ENCODE results near the gene MYRIP.
"Not testable (repeated sequence)": the region's sequence is repeated elsewhere in the genome, so short reads cannot be mapped to it uniquely, and the experiment has no call there.

Gene MYRIP

DNA sequence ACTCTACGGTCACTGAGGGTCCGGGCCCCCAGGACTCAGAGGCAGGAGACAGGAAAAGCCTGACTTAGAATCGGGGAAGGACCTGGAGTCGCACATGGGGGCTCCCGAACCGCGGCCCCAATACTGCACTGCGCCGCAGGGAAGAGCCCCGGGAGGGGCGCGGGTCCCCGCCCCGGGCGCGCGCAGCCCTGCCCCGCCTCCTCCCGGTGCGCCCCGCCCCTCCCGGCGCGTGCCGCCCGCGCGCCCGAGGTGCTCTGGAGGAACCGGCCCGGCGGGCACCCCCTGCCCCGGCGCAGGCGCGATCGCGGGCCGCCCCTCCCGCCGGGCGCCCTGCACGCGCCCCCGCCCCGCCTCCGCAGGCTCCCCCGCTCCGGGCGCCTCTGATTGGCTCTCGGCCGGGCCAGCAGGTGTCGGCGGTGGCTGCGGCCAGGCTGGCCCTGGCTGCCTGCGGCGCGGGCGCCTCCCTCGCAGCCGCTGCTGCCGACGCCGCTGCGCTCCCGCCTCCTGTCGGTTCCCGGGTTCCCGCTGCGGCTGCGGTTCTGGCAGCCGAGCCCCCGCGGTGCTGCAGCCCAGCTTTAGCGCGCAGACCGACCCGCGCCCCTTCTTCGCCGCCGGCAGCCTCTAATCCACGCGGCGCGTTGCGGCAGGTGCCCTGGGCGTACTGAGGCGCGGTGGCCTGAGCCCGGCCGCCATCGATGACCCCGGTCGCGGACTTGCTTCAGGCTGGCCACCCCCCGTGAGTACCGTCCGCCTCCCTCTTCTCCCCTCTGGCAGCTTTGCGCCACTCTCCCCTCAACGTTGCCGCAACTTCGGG lies at the start of gene MYRIP:
Gene MYRIP (plus strand): TSS at position 429 of the 814 bp plus-strand sequence. CDS start 91,208 bp downstream, outside the sequence.
- DNase-seq (ENCODE audit: insufficient read length, low spot score) (peak; percentile 70), FAIRE-seq (no peak)

DNA sequence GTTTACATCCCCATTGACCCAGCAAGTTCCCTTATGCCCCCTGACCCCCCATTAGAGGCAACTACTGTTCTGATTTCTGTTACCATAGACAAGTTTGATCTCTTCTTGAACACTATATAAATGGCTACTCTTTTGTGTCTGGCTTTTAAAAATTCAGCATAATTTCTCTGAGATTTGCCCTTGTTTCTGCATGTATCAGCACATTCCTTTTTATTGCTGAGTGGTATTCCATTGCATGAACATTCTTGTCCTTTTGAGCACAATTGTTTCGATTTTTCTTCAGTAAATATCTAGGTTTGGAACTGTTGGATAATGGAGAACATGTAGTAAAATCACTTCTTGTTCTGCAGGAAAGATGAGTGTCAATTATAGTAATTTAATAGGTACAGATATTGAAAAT lies 49.1 kb upstream of the MYRIP start:
- DNase-seq (ENCODE audit: insufficient read length, low spot score), result no peak

GRCh38 chr3:39762537-39763070 lies 46.8 kb upstream of the MYRIP start:
- DNase-seq (ENCODE audit: insufficient read length, low spot score) (no peak), FAIRE-seq (no peak)

More for the DNA sequence above, 49.1 kb upstream of the MYRIP start:
- FAIRE-seq, result no peak

DNA sequence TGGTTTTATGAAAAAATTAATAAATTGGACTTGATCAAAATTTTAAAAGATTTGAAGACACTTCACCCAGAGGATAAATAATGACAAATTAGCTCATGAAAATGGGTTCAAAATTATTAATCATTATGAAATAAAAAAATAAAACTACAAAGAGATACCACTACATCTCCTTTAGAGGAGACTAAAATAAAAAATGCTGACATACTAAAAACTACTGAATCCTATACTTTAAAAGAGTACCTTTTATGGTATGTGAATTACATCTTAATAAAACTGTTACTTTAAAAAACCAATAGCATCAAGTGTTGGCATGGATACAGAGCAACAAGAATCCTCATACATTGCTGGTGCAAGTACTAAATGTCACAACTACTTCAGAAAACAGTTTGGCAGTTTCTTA lies 46.0 kb upstream of the MYRIP start:
- FAIRE-seq (no peak), DNase-seq (ENCODE audit: insufficient read length, low spot score) (no peak)

DNA sequence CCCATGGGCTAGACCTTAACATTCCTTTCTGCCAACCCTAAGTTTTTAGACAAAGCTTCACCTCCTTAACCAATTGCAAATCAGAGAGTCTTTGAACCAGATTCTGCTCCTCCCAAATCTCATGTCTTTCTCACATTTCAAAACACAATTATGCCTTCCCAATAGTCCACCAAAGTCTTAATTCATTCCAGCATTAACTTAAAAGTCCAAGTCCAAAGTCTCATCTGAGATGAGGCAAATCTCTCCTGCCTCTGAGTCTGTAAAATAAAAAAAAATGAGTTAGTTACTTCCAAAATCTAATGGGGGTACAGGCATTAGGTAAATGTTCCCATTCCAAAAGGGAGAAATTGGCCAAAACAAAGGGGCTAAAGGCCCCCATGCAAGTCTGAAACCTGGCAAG lies 43.8 kb upstream of the MYRIP start:
- DNase-seq (ENCODE audit: insufficient read length, low spot score) (no peak), FAIRE-seq (no peak)

DNA sequence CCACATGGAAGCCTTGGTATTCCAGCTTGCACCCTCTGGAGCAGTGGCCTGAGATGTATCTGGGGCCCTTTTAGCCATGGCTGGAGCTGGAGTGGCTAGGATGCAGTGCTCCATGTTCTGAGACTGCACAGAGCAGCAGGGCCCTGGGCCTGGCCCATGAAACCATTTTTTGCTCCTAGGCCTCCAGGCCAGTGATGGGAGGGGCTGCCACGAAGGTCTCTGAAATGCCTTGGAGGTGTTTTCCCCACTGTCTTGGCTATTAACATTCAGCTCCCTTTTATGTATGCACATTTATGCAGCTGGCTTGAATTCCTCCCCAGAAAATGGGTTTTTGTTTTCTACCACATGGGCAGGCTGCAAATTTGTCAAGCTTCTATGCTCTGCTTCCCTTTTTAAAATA lies 43.0 kb upstream of the MYRIP start:
- FAIRE-seq, result no peak
- DNase-seq (ENCODE audit: insufficient read length, low spot score), result no peak

DNA sequence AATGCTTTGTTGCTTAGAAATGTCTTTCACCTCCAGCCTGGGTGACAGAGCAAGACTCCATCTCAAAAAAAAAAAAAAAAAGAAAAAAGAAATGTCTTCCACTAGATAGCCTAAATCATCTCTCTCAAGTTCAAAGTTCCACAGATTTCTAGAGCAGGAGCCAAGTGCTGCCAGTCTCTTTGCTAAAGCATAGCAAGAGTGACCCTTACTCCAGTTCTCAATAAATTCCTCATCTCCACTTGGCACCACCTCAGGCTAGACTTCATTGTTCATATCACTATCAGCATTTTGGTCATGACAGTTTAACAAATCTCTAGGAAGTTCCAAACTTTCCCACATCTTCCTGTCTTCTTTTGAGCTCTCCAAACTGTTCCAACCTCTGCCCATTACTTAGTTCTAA lies 42.5 kb upstream of the MYRIP start:
- DNase-seq (ENCODE audit: insufficient read length, low spot score); FAIRE-seq: not testable (repeated sequence)

GRCh38 chr3:39778168-39778567 lies 31.2 kb upstream of the MYRIP start:
- not testable (repeated sequence) for FAIRE-seq; DNase-seq (ENCODE audit: insufficient read length, low spot score)

DNA sequence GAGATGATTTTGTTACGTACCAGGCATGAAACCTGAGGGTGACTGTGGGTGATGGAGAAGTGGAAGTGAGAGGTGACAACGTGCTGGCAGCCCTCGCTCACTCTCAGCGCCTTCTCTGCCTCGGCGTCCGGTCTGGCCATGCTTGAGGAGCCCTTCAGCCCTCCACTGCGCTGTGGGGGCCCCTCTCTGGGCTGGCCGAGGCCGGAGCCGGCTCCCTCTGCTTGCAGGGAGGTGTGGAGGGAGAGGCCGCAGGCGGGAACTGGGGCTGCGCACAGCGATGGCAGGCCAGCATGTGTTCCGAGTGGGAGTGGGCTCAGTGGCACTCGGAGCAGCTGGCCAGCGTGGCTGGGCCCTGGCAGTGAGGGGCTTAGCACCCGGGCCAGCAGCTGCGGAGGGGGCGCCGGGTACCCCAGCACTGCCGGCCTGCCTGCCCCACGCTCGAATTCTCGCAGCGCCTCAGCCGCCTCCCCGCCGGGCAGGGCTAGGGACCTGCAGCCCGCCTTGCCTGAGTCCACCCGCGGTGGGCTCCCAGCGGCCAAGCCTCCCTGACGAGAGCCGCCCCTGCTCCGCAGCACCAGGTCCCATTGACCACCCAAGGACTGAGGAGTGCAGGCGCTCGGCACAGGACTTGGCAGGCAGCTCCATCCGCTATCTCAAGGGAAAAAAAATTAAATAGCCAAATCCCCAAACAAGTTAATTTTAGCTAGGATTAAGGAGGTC lies 29.7 kb upstream of the MYRIP start:
- FAIRE-seq, result no peak
- DNase-seq (ENCODE audit: insufficient read length, low spot score), result no peak

DNA sequence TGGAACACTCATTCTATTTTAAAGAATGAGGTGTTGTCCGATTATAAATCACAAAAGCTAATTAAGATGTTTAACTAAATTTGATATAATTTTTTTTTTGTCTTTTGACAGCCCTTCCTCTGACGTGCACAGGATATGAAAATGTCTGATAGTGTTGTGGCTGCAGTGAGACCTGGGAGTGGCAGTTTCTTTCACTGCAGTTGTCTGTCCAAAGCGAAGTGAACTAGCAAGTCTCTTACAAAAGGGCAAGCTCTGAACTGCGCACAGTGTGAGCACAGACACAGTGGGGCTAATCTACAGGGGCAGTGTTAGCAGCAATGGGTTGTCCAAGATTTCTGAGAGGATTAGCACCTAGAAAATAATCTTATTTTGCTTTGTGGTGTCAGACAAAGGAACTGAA lies 29.1 kb upstream of the MYRIP start:
- no peak for DNase-seq (ENCODE audit: insufficient read length, low spot score)
- FAIRE-seq, result no peak

- FAIRE-seq, result no peak
- no peak for DNase-seq (ENCODE audit: insufficient read length, low spot score)
These were observed 28.4 kb upstream of the MYRIP start for GRCh38 chr3:39781025-39781424.

- no peak for FAIRE-seq
- DNase-seq (ENCODE audit: insufficient read length, low spot score), result no peak
These were observed 27.8 kb upstream of the MYRIP start for GRCh38 chr3:39781632-39782031.

DNA sequence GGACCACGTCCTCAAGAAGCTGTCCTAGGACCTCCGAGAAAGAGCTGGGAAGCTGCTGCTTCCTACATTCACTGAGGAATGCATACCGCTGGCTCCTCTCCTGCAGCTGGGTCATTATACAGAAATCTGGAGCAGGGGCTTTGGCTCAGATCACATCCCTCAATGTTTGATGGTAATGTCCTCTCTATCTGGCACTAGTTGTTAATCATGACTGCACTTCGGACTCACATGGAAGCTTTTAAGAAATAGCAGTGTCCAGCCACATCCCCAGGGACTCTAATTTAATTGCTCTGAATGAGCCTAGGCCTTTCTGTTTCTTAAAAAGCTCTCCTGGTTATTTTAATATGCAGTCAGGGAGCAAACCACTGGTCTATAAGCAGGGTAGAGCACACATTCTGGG lies 25.7 kb upstream of the MYRIP start:
- FAIRE-seq, result no peak
- no peak for DNase-seq (ENCODE audit: insufficient read length, low spot score)

DNA sequence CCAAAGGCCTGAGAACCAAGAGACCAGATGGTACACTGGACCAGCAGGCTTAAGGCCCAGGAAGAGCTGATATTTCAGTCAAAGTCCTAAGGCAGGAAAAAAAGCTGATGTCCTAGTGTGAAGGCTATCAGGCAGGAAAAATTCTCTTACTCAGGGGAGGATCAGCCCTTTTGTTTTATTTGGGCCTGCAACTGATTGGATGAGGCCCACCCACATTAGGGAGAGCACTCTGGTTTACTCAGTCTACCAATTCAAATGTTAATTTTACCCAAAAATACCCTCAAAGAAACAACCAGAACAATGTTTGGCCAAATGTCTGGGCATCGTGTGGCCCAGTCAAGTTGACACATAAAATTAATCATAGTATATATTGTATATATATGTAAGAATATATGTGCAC lies 24.5 kb upstream of the MYRIP start:
- DNase-seq (ENCODE audit: insufficient read length, low spot score) (no peak), FAIRE-seq (no peak)

- DNase-seq (ENCODE audit: insufficient read length, low spot score) (no peak), FAIRE-seq (no peak)
These were observed 21.1 kb upstream of the MYRIP start for GRCh38 chr3:39788128-39788883.

GRCh38 chr3:39791603-39792002 lies 17.8 kb upstream of the MYRIP start:
- DNase-seq (ENCODE audit: insufficient read length, low spot score) (no peak), FAIRE-seq (no peak)

- no peak for DNase-seq (ENCODE audit: insufficient read length, low spot score)
These were observed 14.5 kb upstream of the MYRIP start for GRCh38 chr3:39794880-39795279.

GRCh38 chr3:39801216-39801615 lies 8.2 kb upstream of the MYRIP start:
- no peak for FAIRE-seq
- no peak for DNase-seq (ENCODE audit: insufficient read length, low spot score)

More at GRCh38 chr3:39794880-39795279, 14.5 kb upstream of the MYRIP start:
- FAIRE-seq, result no peak

GRCh38 chr3:39802486-39802885 lies 6.9 kb upstream of the MYRIP start:
- not testable (repeated sequence) for DNase-seq (ENCODE audit: insufficient read length, low spot score); FAIRE-seq

DNA sequence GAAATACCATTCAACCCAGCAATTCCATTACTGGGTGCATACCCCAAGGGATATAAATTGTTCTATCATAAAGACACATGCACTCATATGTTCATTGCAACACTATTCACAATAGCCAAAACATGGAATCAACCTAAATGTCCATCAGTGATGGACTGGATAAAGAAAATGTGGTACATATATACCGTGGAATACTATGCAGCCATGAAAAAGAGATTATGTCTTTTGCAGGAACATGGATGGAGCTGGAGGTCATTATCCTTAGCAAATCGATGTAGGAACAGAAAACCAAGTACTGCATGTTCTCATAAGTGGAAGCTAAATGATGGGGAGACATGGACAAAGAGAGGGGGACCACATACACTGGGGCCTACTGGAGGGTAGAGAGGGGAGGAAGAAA lies 5.5 kb upstream of the MYRIP start:
- DNase-seq (ENCODE audit: insufficient read length, low spot score) (no peak), FAIRE-seq (no peak)

DNA sequence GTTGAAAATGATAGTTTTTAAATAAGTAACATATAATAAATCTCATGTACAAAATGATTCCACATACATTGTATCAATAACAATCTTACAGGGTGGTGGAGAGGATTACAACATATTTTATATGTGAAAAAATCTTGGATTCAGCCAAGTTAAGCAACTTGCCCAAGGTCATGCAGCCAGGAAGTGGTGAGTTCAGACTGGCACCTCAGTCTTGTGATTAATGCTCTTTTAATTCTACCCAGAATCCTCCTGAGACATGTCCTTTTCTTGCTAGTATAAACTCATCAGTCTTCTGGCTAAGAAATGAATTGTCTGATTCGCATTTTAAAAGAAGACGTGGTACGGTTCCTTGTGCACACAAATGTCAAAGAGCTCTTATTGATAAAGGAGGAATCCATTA lies 4.5 kb upstream of the MYRIP start:
- DNase-seq (ENCODE audit: insufficient read length, low spot score), result no peak
- no peak for FAIRE-seq
